DMS79 treated with DMSO at 0.1 percent for 48 hours (cell line): ENCODE measurements around the gene VANGL1.

Source experiments
- DNase-seq: peaks from one replicate; lab custom pipeline; 2025; lab: John Stamatoyannopoulos, UW

Gene VANGL1

GRCh38 chr1:115644109-115644508 is 2.3 kb downstream of the VANGL1 start:
- DNase-seq: no peak

- DNase-seq: no peak
Measured at GRCh38 chr1:115647047-115647446, 5.3 kb downstream of the VANGL1 start.

DNA sequence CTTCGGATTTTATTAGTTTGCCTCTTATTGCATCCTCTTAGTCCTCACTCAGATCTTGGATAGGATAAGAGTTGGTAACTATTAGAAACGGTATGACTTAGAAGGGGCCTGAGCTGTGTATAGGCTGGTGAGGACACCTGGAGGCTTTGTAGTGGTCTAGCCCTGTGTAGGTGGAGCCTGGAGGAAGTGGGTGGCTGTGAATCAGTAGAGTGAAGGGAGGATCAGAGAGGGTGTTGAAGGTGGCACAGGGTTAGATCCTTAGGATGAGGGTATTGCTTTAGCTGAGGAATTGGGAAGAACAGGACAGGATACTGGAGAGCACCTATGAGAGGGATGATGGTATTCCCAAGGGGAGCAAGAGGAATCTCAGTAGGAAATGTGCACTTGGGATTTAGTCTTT is 5.7 kb downstream of the VANGL1 start:
- no peak for DNase-seq

GRCh38 chr1:115647919-115648650 is 6.3 kb downstream of the VANGL1 start:
- no peak for DNase-seq

- DNase-seq: peak; percentile 25
Measured at GRCh38 chr1:115648717-115649691, 7.2 kb downstream of the VANGL1 start.

DNA sequence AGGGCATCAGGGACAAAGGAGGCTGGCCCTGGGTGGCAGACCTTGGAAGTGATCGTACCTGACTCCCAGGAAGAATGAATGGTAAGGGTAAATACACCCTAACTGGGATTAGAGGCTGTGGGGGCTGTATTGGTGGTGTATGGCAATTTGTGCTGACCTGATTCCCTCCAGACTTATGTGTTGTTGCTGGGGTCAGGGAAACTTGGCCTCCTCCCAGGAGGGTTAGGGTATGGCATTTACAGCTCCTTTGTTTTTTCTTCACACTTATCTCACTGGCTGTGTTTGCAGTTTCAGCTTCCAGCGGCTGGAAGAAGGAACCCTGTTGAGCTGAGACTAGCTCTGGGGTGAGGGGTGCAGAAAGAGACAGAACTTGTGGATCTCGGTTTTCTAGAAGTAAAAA is 8.2 kb downstream of the VANGL1 start:
- DNase-seq: peak; percentile 35

DNA sequence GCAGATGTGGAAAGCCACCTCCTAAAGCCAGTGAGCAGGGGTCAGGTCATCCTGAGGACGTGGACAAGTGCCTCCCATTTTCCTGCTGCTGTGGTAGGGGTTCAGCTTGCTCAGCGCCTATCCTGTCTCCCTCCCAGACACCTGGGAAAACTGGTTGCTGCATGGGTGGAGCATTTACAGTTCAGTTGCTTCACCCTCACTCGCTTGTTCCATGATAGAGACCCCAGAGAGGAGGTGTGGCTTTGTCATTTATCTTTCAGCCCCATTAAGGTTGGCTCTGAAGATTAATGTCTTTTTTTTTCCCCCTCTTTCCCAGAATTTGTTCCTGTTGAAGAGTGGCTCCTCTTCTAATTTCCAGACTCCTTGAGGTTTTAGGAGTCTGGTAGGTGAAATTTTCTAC is 9.2 kb downstream of the VANGL1 start:
- DNase-seq: peak; percentile 35

- no peak for DNase-seq
Measured at GRCh38 chr1:115651391-115651790, 9.6 kb downstream of the VANGL1 start.

- no peak for DNase-seq
Measured at GRCh38 chr1:115652236-115652788, 10.5 kb downstream of the VANGL1 start.

- no peak for DNase-seq
Measured at GRCh38 chr1:115654125-115654524, 12.4 kb downstream of the VANGL1 start.

DNA sequence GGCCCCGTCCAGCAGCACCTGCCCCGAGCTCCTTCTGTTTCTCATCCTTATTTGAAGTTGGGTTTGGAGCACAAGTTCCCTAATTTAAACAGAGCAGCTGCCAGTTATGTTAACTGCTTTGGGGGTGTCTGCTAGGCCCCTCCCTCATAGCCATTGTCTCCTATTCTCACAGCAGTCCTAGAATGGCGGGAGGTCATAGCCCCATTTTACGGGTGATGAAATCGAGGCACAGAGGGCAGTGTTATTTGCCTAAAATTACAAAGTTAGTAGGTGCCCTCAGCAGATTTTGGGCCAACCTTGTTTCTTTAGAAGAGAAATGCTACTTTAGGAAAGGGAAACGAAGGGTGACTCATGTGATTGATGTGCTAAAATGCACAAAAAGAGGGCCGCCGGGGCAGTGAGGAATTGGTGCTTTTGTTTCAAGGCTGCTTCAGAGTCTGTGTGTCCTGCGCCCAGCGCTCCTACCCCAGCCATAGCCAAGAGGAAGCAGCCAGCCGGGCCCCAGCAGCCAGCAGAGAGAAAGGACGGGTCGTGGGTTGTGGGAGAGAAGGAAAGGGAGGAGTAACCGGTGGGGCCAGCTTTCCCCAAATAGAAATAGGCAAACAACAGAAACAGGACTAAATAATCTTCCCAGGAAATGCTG is 13.0 kb downstream of the VANGL1 start:
- DNase-seq: no peak

- DNase-seq: no peak
Measured at GRCh38 chr1:115655306-115655663, 13.5 kb downstream of the VANGL1 start.

DNA sequence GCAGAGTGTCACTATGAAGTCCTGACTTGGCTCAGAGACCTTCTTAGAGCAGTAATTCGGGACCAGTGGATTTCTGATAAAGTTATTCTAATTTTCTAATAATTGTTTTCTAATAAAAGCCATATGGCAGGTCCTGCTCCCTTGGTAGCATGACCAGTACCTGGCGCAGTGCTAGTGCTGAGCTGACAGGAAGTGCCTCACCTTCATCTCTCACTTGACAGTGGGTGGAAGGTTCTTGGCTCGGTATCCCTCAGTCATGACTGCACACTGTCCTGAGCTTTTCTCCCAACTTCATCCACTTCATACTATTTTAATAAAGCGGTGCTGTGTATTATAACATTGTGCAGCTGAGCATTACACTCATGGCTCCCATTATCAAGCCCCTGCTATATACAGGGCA is 14.1 kb downstream of the VANGL1 start:
- no peak for DNase-seq

DNA sequence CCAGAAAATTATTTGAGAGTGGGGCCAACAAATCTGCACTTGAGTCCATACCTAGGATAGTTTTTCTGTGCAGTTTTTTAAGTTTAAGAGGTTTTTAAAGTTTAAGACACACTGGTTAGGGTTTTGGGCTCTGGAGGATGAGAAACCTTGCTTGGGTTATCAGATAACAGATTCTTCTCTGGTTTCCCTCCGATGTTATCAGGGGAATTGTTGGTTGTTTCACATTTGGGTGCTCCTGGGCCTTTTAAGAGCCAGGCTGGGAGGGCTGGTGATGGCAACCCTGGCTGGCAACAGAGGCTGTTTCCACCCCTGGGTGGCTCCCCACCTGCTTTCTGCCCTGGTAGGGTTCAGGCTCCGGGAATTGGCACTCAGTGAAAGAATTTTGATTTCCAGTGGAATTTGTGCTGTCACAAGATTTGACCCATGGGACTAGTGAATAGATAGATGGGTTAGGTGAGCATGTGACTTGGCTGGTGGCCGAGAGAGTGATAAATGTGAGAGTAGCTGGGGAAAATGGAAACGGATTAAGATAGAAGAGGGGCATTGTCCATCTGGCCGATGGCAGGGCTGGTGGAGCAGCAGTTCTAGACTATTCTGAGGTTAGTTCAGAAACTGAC is 14.8 kb downstream of the VANGL1 start:
- DNase-seq: no peak

DNA sequence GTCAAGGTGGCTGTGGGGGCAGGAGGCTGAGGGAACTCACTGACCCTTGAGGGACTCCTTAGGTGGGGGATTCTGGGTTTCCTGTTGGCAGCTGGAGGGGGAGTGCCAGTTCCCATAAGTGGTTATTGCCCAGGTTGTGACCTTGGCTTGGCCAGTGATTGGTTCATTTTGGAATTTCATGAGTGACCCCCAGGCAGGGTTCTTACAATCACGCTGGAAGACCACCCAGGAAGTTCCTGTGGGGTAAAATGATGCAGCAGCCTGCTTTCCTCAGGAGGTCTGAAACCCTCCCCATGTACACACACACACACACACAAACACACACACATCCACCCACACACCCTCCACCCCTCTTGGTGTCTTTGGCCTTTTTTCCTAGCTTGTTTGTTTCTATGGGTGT is 16.9 kb downstream of the VANGL1 start:
- DNase-seq: no peak

DNA sequence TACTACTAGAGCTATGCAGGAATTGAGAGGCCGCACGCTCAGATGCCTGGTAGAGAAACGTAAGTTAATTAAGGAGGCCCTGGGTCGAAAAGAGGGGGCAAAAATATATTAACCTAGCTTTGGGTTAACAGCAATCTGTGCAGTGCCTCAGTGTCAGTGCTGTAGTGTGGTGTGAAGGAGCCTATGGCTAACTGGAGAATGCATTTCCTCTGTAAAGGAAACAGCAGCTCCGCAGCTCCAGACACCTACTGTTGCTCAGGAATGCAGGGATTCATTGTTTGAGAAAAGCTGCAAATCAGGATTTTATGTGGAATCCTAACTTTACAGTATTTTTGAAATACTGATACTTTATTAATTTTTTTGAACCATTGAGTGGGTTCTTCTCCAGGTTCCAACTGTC is 18.4 kb downstream of the VANGL1 start:
- no peak for DNase-seq

GRCh38 chr1:115661157-115661556 is 19.4 kb downstream of the VANGL1 start:
- DNase-seq: no peak

DNA sequence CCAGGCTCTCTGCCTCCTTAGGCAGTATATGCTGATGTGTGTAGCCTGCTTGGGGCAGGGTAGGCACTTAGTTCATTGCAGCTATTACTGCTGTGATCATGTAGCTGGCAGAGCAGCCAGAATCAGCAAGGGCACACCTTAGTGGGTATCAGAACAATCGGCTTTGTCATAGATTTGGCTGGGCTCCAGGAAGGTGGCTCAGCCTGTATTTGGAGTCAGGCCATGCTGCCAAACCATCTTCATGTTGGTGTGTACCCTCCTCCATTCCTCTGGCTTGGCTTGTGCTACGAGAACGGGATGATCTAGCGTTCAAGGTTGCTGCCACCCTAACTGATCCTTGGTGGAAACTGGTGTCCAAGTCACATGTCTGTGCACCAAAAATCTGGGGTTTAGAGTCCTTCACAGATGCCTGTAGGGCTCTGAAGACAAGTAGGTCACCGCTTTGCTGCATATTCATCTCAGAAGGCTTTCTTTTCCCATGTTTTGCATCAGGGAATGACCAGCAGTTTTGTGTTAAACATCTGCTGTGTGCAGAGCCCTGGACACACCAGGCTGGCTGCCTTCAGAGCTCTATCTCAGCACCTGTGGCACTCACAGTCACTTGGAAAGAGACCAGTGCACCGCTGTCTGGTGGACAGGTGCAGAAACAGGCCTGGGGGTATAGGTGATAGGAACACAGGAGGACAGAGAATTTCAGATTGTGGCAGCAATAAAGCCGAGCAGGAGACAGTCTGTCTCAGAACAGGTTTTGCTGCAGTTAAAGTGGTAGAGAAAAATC is 23.7 kb downstream of the VANGL1 start:
- DNase-seq: peak; percentile 94

GRCh38 chr1:115666206-115666605 is 24.4 kb downstream of the VANGL1 start:
- no peak for DNase-seq

DNA sequence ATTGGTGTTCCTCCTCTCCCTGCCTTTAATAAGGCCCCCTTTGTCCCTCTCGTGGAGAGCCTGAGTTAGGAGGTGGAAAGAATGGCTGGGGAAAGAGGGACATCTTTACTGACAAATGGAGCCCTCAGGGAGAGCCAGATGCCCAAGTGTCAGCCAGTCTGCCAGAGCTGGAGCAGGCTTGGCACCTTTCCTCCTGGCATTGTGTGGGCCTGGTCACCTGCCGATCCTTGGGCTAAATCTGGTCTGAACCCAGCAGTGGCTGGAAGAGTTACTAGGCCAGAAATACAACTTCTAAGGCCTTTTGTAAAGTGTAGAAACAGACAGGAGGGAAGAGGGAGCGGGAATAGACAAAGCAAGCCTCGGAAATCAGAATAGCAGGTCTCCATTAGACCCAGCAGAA is 24.9 kb downstream of the VANGL1 start:
- DNase-seq: peak; percentile 16

GRCh38 chr1:115668579-115668978 is 26.8 kb downstream of the VANGL1 start:
- DNase-seq: no peak
